ENCODE data around the gene PJA2.

DNA sequence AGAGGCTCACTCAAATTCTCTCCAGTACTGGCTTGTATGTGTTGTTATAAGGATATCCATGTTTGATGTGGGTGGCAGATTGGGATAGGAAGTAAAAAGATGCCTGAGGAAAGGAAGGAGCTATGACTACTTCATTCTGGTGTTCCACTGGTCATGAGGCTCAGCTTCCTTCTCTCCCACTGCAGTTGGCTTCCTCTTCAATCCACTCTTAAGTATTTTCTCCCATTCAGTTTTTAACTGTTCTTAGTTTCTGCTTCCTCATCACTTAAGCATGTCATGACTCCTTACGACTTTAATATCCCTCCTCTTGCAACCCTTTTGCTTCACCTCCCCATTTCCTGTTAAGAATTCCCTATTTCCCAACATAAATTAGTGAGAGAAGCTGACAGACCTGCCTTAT, 81.1 kb downstream of the PJA2 start:
- TF ChIP-seq POLR2A (IDR thresholded peaks at IDR 0.05) (no peak), POLR2AphosphoS5 (IDR thresholded peaks at IDR 0.05) (no peak)
- TF ChIP-seq, protein P1, sequence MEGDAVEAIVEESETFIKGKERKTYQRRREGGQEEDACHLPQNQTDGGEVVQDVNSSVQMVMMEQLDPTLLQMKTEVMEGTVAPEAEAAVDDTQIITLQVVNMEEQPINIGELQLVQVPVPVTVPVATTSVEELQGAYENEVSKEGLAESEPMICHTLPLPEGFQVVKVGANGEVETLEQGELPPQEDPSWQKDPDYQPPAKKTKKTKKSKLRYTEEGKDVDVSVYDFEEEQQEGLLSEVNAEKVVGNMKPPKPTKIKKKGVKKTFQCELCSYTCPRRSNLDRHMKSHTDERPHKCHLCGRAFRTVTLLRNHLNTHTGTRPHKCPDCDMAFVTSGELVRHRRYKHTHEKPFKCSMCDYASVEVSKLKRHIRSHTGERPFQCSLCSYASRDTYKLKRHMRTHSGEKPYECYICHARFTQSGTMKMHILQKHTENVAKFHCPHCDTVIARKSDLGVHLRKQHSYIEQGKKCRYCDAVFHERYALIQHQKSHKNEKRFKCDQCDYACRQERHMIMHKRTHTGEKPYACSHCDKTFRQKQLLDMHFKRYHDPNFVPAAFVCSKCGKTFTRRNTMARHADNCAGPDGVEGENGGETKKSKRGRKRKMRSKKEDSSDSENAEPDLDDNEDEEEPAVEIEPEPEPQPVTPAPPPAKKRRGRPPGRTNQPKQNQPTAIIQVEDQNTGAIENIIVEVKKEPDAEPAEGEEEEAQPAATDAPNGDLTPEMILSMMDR (IDR thresholded peaks at IDR 0.05), result no peak

All from gastroesophageal sphincter (tissue), 3 donors.